Fibroblast of the aortic adventitia (primary cell): ENCODE results near the gene RUNX1. TPM values are rescaled to one million over a fixed set of nuclear protein-coding genes. Genes with fewer than 3 reads are reported as not detected.

ENCODE experiments used
- DNase-seq: peaks from one replicate; pipeline ENCODE4 v3.0.0-alpha.2; 2010; ENCODE audit warnings: low read depth
- H3K4me3 ChIP-seq: 2 replicates; pipeline ENCODE4 v1.5.1; 2011; ENCODE audit warnings: low read depth, mild to moderate bottlenecking, control low read depth, low read length, moderate library complexity
- CTCF ChIP-seq: IDR thresholded peaks from 2 replicates; pipeline ENCODE4 v1.5.1; 2011; ENCODE audit warnings: mild to moderate bottlenecking, low read length, control low read depth, inconsistent platforms; ENCODE audit not compliant: insufficient read depth
- total RNA-seq: library from RNA; depleted of rRNA; stranded (reverse); fragments of >200 nt; gene quantifications from 2 replicates; pipeline ENCODE4 v1.2.3, GENCODE V29; 2012; ENCODE audit warnings: low replicate concordance

Gene RUNX1
- total RNA-seq, 1 donor, result 28.0 TPM

- DNase-seq, result no peak
- TF ChIP-seq CTCF, result no peak
- no peak overlapping the region for H3K4me3 ChIP-seq
Measured at GRCh38 chr21:34754690-34755647, 294.1 kb downstream of the RUNX1 start.

GRCh38 chr21:34748862-34749261 lies 300.2 kb downstream of the RUNX1 start:
- DNase-seq, result no peak
- TF ChIP-seq CTCF, result no peak

GRCh38 chr21:34745557-34746255 lies 303.4 kb downstream of the RUNX1 start:
- DNase-seq, result peak; percentile 91
- H3K4me3 ChIP-seq, result peak overlapping the region; percentile 53
- peak; percentile 85 for TF ChIP-seq CTCF

More at GRCh38 chr21:34748862-34749261, 300.2 kb downstream of the RUNX1 start:
- H3K4me3 ChIP-seq, result no peak overlapping the region

GRCh38 chr21:34744801-34745200 lies 304.3 kb downstream of the RUNX1 start:
- no peak for TF ChIP-seq CTCF
- DNase-seq, result no peak
- no peak overlapping the region for H3K4me3 ChIP-seq

- no peak for TF ChIP-seq CTCF
- no peak overlapping the region for H3K4me3 ChIP-seq
- DNase-seq, result peak; percentile 93
Measured at GRCh38 chr21:34743831-34744230, 305.3 kb downstream of the RUNX1 start.

GRCh38 chr21:34743285-34743684 lies 305.8 kb downstream of the RUNX1 start:
- no peak for DNase-seq
- no peak overlapping the region for H3K4me3 ChIP-seq
- no peak for TF ChIP-seq CTCF
